GM21723 (cell line): ENCODE results near the gene CMIP.

Experiments used
- ATAC-seq: cut with Tn5 transposase; IDR thresholded peaks from one replicate; pipeline ENCODE4 v1.9.1; 2021; ENCODE audit warnings: mild to moderate bottlenecking, moderate library complexity; ENCODE audit not compliant: unreplicated experiment

Gene CMIP

GRCh38 chr16:81477697-81478693 lies 33.4 kb downstream of the CMIP start:
- ATAC-seq = no peak

- ATAC-seq = peak; percentile 58
Observed at GRCh38 chr16:81478876-81479511, 34.4 kb downstream of the CMIP start.

DNA sequence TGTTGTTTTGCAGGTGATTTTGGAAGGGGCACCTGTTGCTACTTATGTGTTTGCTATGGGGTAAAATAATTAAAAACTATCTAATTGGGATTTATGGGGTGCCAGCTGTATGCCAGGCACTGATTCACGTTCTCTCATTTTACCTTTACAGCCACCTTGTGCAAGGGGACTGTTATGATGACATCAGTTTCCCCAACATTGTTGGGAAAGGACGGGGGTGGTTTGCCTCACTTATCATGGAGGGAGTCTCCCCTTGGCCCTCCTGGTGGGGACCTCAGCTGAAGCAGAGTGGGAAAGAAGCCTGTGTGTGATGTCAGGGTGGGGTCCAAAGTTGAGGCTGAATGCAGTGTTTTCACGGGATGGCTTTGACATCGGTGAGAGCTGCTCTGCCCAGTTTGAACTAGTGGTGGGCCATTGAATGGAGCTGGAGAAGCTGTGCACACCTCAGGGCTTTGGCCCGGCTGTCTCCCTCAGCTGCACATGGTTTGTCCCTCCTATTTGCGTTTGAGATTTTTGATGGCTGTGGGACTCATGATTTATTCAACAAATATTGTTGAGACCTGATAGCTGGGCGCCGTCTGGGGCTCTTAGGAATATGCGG lies 36.1 kb downstream of the CMIP start:
- ATAC-seq = peak; percentile 4

GRCh38 chr16:81481207-81481821 lies 36.7 kb downstream of the CMIP start:
- ATAC-seq = peak; percentile 88

DNA sequence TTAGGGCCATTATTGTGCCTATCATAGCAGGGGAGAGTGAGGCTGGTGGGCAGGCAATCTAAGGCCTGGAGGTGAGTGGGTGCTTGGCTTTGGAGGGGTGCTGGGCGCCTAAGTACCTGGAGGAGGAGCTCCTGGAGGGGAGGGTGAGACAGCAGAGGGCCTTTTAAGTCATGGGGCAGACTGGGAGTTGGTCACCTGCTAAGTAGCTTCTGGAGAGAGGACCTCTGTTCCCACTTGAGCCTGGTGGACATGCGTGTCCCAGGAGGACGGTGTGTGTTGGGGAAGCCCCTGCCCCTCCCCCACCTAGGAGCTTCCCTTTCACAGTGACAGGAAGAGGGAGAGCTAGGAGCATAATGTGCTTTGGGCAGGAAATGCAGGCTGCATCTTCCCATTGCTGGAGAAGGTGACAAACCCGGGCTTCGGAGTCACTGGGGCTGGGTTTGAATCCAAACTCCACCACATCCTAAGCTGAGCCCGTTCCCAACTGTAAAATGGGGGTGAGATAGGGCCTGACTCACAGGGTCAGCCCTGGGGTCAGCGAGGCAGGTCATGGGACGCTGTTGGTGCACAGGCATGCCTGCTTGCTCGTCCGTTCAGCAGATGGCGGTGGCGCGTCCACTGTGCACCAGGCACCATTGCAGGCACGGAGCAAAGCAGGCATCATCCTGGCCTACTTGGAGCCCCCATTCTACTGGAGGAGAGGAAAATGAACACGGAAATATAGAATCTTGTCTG lies 37.9 kb downstream of the CMIP start:
- ATAC-seq = no peak

GRCh38 chr16:81483064-81483969 lies 38.7 kb downstream of the CMIP start:
- ATAC-seq = no peak

- no peak for ATAC-seq
Observed at GRCh38 chr16:81483970-81484595, 39.5 kb downstream of the CMIP start.

- no peak for ATAC-seq
Observed at GRCh38 chr16:81484908-81485624, 40.5 kb downstream of the CMIP start.

DNA sequence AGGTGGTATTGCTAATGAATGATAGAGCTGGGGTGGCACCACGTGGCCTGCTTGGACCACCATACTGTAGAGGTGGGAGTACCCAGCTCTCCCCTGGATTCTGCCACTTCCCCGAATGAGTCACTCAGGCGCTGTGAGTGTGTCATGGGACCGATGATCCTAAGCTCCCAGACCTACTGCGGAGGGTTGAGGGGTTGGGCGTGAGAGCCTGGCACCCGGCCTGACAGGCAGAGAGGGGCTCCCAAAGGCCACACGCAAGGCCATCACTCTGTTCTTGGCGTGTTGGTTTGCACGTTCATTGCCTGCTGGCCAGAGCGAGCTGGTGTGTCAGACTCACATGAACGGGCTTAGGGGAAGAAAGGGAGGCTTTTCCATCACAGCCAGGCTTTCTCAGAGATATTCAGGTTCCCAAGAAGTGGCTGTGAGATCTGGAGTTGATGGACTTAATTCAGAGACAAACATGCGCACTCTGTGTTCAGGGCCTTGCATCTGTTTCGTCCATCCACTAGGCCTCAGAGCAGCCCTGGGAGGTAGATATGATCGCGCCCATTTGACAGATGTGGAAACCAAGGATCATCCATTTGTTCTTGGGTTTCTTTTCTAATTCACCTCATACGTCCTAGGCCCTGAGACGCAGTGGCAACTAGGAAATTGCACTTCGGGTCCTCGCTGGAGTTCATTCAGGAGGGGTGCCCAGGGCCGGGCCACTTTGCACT lies 41.4 kb downstream of the CMIP start:
- no peak for ATAC-seq

DNA sequence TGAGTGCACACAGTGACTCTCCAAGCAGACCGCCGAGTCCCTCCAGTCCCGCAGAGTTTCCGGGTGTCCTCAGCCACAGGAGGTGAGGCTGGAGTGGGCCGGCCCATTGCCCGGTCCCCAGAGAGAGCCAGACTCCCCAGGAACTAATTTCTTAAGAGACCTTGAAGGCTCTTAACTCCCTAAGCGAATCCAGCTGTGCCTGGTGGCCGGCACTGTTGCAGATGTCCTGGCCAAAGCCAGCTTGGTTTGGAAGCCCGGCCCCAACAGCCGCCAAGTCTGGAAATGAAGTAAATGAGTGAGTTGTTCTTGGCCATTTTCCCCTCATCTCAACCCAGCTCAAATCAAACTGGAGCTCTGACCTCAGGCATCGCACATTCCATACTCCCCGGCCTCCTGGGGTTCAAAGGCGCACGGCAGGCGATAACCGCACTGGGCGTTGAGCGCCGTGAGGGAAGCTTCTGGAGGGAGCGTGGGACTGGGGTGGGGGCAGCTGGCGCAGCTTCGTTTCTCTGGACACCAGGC lies 42.0 kb downstream of the CMIP start:
- ATAC-seq = no peak

DNA sequence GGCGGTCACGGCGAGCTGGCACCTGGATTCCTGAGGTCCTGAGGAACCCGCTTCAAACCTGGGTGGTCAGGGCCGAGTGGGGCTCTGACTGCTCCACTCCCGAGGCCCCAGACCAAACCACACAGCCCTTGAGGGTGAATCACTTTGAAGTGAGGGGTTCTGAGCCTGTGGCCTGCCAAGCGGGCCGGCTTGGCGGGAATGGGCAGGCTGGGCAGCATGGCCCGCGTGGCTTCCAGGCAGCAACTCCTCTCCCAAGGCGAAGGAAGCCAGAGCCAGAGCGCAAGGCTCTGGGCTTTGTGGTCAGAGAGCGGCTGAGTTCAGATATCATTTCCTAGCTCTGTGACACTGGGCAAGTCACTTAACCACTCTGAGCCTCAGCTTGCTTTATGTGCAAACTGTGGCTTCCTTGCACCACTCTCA lies 42.7 kb downstream of the CMIP start:
- ATAC-seq = no peak

DNA sequence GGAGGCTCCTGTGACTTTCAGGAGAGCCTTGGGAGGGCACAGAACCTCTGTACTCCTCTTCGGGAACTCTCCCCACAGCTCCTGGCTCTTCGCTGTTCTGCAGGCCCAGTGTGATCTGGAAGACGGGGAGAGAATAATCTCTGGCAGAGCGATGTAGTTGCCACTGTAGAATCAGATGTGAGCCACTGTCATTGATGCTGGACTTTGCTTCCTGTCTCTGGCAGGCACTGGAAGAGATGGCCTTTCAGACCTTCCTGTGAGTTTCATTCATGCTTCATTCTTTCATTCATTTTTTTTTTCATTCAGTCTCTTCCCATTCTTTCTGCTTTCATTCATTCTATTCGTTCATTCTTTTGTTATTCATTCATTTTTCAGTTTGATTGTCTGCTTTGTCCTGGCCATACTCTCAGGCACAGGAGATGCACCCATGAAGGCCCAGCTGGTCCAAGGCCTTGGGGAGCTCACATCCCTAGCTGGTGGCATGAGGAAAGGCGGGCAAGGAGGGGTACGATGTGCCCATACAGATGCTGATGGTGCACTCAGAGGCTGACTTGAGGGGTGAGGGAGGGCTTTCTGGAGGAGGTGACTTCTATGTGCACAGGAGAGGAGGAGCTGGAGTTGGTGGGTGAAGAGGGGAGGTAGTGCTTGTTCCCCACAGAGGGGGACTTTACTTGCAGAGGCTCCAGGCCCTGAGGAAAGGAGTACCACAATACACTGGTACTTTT lies 44.2 kb downstream of the CMIP start:
- no peak for ATAC-seq

GRCh38 chr16:81489547-81490267 lies 45.1 kb downstream of the CMIP start:
- ATAC-seq = no peak

DNA sequence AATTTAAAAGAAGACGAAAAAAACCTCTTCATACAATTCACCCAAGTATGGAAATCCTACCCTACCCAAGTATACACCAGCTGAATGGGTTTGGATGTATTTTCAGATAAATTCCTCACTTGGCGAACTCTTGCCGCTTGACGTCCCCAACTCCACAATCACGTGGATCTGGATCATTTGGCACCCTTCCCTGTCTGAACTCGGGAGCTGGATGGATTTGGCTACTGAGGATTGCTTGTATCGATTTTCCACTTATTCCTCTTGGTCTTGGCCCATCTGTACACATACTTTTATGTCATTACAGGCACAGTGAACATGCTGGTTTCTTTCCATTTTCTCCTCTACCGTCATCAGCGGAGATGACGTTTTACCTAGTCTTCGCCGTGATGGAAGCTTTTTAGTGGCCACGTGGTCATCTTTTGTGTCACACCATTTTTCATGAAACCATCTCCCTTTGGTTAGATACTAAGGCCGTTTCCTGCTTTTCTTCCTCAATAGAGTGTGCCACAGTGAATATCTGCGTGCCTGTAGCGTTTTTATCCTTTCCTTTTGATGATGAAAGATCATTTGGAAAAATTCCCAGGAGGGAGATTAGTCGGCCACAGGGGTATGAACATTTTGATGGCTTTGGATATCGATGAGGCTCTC lies 47.1 kb downstream of the CMIP start:
- no peak for ATAC-seq

DNA sequence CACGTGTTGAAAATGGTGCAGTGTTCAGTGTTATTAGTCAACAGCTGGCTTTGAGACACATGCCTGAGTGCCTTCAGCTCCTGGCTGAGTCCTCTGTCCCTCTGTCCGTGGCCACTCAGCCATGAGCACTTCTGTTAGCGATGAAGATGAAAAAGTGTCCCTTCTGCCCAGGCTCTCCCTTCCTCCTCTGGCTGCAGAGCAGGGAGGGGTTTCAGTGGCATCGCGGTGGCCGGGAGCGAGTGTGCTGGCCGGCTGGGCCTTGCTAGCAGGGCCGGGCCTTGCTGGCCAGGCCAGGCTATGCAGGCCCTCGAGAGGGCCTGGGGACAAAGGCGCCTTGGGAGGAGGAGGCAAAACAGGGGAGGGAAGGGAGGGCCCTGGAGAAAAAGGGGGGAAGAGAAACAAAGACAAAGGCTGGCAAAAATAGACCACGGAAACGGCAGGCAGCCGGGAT lies 47.7 kb downstream of the CMIP start:
- ATAC-seq = no peak
